Measurements from ENCODE around the gene MTA3.

GRCh38 chr2:42781181-42781580 lies 212.7 kb downstream of the MTA3 start:
- TF ChIP-seq CTCF (IDR thresholded peaks at IDR 0.05) (no peak), EZH2 (IDR thresholded peaks at IDR 0.05) (no peak), EZH2phosphoT487 (IDR thresholded peaks at IDR 0.05) (no peak)
